HEK293 (cell line): ENCODE data around the gene ADAMTS14.

Experiments
- CTCF ChIA-PET: fragments of 350-600 bp; formaldehyde crosslinking; extraction: SDS; loops from one replicate; lab custom pipeline; 2021; ENCODE audit warnings: antibody characterized with exemption; lab: Yijun Ruan, JAX
- POLR2A ChIA-PET: fragments of 300-600 bp; formaldehyde crosslinking; extraction: SDS; loops from one replicate; lab custom pipeline; 2020; ENCODE audit warnings: antibody characterized with exemption, inconsistent platforms; lab: Yijun Ruan, JAX
- H3K27ac ChIP-seq: fragments of 200-500 bp; sonication (Bioruptor generic); 2 replicates; pipeline ENCODE4 v1.5.1; 2014; ENCODE audit warnings: low read depth, low read length, control low read depth, inconsistent platforms; ENCODE audit errors: extremely low read depth
- H3K36me3 ChIP-seq, 2 experiments: fragments of 200-500 bp in 1 of 2; sonication (Bioruptor generic) in 1 of 2; 1 replicate in 1 of 2; 2 replicates in 1 of 2; pipeline ENCODE4 v1.5.1; 2014 to 2017; ENCODE audit warnings: inconsistent platforms in 2 of 2, low read length in 2 of 2; ENCODE audit not compliant: control insufficient read depth in 2 of 2, insufficient read depth in 1 of 2
- H3K4me1 ChIP-seq: fragments of 200-500 bp; sonication (Bioruptor generic); 2 replicates; pipeline ENCODE4 v1.5.1; 2014; ENCODE audit warnings: mild to moderate bottlenecking, low read length, inconsistent platforms; ENCODE audit not compliant: control insufficient read depth, insufficient read depth
- H3K4me3 ChIP-seq: 2 replicates; pipeline ENCODE4 v1.5.1; 2011; ENCODE audit warnings: low read depth, mild to moderate bottlenecking, control low read depth, low read length, moderate library complexity
- H3K9me3 ChIP-seq: fragments of 200-500 bp; sonication (Bioruptor generic); 2 replicates; pipeline ENCODE4 v1.5.1; 2014; ENCODE audit warnings: low read depth, low read length, inconsistent platforms; ENCODE audit not compliant: control insufficient read depth, insufficient read depth
- EGR2 ChIP-seq: fragments of 450-650 bp; formaldehyde crosslinking; IDR thresholded peaks from 2 replicates; pipeline ENCODE4 v1.5.1; 2016; ENCODE audit warnings: low read depth, missing biosample characterization, missing genetic modification characterization
- HOXC10 ChIP-seq: sonication (generic); formaldehyde crosslinking; IDR thresholded peaks from 2 replicates; pipeline ENCODE4 v1.8.1; 2023; ENCODE audit warnings: mild to moderate bottlenecking, missing genetic modification reagents
- OVOL3 ChIP-seq: fragments of 450-650 bp; formaldehyde crosslinking; IDR thresholded peaks from 2 replicates; pipeline ENCODE4 v1.5.1; 2016; ENCODE audit warnings: missing biosample characterization, missing genetic modification characterization
- PRDM1 ChIP-seq: fragments of 450-650 bp; formaldehyde crosslinking; IDR thresholded peaks from 2 replicates; pipeline ENCODE4; 2016; ENCODE audit warnings: missing biosample characterization, missing genetic modification characterization
- SCRT2 ChIP-seq: fragments of 450-650 bp; formaldehyde crosslinking; IDR thresholded peaks from 2 replicates; pipeline ENCODE4 v1.5.1; 2016; ENCODE audit warnings: missing biosample characterization, missing genetic modification characterization
- ZBTB20 ChIP-seq: fragments of 450-650 bp; formaldehyde crosslinking; IDR thresholded peaks from 2 replicates; pipeline ENCODE4 v1.5.1; 2016; ENCODE audit warnings: missing biosample characterization, missing genetic modification characterization
- ZIC2 ChIP-seq: fragments of 450-650 bp; formaldehyde crosslinking; IDR thresholded peaks from 2 replicates; pipeline ENCODE4 v1.5.1; 2016; ENCODE audit warnings: missing biosample characterization, missing genetic modification characterization
- ZNF184 ChIP-seq: fragments of 450-650 bp; IDR thresholded peaks from 2 replicates; pipeline ENCODE4 v1.5.1; 2018; ENCODE audit warnings: missing biosample characterization, mild to moderate bottlenecking, missing genetic modification characterization
- ZNF221 ChIP-seq: fragments of 450-650 bp; formaldehyde crosslinking; IDR thresholded peaks from 2 replicates; pipeline ENCODE4 v1.5.1; 2017; ENCODE audit warnings: missing biosample characterization, missing genetic modification characterization, borderline replicate concordance
- ZNF266 ChIP-seq: fragments of 450-650 bp; formaldehyde crosslinking; IDR thresholded peaks from 2 replicates; pipeline ENCODE4 v1.5.1; 2016; ENCODE audit warnings: missing biosample characterization, missing genetic modification characterization, low read depth
- ZNF335 ChIP-seq: fragments of 450-650 bp; formaldehyde crosslinking; conservative IDR thresholded peaks from 2 replicates; pipeline ENCODE4 v1.5.1; 2016; ENCODE audit warnings: missing biosample characterization, missing genetic modification characterization
- ZNF391 ChIP-seq: fragments of 450-650 bp; formaldehyde crosslinking; IDR thresholded peaks from 2 replicates; pipeline ENCODE4 v1.5.1; 2016; ENCODE audit warnings: low read depth, missing biosample characterization, missing genetic modification characterization, borderline replicate concordance
- ZNF423 ChIP-seq: fragments of 450-650 bp; formaldehyde crosslinking; IDR thresholded peaks from 2 replicates; pipeline ENCODE4 v1.5.1; 2016; ENCODE audit warnings: missing biosample characterization, missing genetic modification characterization
- ZNF549 ChIP-seq: fragments of 450-650 bp; IDR thresholded peaks from 2 replicates; pipeline ENCODE4 v1.5.1; 2018; ENCODE audit warnings: missing biosample characterization, missing genetic modification characterization, mild to moderate bottlenecking, inconsistent platforms, moderate library complexity
- ZNF639 ChIP-seq: fragments of 450-650 bp; formaldehyde crosslinking; IDR thresholded peaks from 2 replicates; pipeline ENCODE4 v1.5.1; 2016; ENCODE audit warnings: missing biosample characterization, missing genetic modification characterization
- ZNF677 ChIP-seq: fragments of 450-650 bp; IDR thresholded peaks from 2 replicates; pipeline ENCODE4 v1.5.0; 2018; ENCODE audit warnings: missing biosample characterization, mild to moderate bottlenecking, missing genetic modification characterization, moderate library complexity
- ZNF704 ChIP-seq: fragments of 450-650 bp; formaldehyde crosslinking; IDR thresholded peaks from 2 replicates; pipeline ENCODE4 v1.5.1; 2016; ENCODE audit warnings: missing biosample characterization, missing genetic modification characterization
- ZNF747 ChIP-seq: fragments of 450-650 bp; formaldehyde crosslinking; IDR thresholded peaks from 2 replicates; pipeline ENCODE4 v1.5.1; 2016; ENCODE audit warnings: missing biosample characterization, missing genetic modification characterization
- ZSCAN16 ChIP-seq: fragments of 450-650 bp; formaldehyde crosslinking; IDR thresholded peaks from 2 replicates; pipeline ENCODE4 v1.5.1; 2016; ENCODE audit warnings: missing biosample characterization, missing genetic modification characterization
- TF ChIP-seq, protein P1 (sequence below): fragments of 450-650 bp; formaldehyde crosslinking; IDR thresholded peaks from 2 replicates; pipeline ENCODE4 v1.5.1; 2017; ENCODE audit warnings: missing biosample characterization, missing genetic modification characterization
- TF ChIP-seq, protein P2 (sequence below): fragments of 450-650 bp; formaldehyde crosslinking; IDR thresholded peaks from 2 replicates; pipeline ENCODE4 v1.5.1; 2016; ENCODE audit warnings: missing biosample characterization, missing genetic modification characterization
- TF ChIP-seq, protein P3 (sequence below): fragments of 450-650 bp; formaldehyde crosslinking; IDR thresholded peaks from 2 replicates; pipeline ENCODE4 v1.5.1; 2016; ENCODE audit warnings: missing biosample characterization, missing genetic modification characterization

ADAMTS14 gene

DNA sequence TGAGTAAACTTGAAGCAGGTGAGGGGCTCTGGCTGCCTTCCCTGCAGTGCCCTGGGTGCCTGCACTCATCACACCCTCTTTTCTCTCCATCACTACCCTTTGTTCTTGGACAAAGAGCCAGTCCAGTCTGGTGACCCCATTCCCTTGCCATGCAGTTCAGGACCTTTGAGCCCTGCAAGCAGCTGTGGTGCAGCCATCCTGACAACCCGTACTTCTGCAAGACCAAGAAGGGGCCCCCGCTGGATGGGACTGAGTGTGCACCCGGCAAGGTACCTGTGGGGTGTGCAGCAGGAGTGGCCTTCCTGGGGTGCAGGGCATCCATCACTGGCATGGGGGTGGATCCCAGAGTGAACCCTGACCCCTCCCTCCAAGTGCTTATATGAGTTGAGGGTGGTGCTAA, 64.2 kb downstream of the ADAMTS14 start:
- Histone ChIP-seq H3K27ac (no peak overlapping the region), H3K9me3 (no peaks in the 10 kb centered on the region), H3K4me1 (no peaks in the 10 kb centered on the region), H3K4me3 (no peak overlapping the region), H3K36me3 (no peaks in the 10 kb centered on the region)
- ChIA-PET CTCF (interaction anchor here (0.6 kb wide), 2 partner anchors 40 to 377 kb away, joined by 3 read pairs; no protein-coding TSS in a partner anchor), POLR2A (no interaction called here)
- TF ChIP-seq ZNF184 (no peak), ZSCAN16 (tag by site-specific recombination) (no peak), ZNF335 (tag by site-specific recombination) (no peak), ZNF391 (tag by site-specific recombination) (no peak), ZIC2 (tag by site-specific recombination) (no peak), ZNF747 (tag by site-specific recombination) (no peak), ZNF549 (tag by site-specific recombination) (no peak), SCRT2 (tag by site-specific recombination) (no peak), EGR2 (tag by site-specific recombination) (no peak), HOXC10 (no peak), ZNF677 (tag by site-specific recombination) (no peak), OVOL3 (tag by site-specific recombination) (no peak), ZNF266 (no peak), ZNF639 (tag by site-specific recombination) (no peak)
- TF ChIP-seq, protein P1, sequence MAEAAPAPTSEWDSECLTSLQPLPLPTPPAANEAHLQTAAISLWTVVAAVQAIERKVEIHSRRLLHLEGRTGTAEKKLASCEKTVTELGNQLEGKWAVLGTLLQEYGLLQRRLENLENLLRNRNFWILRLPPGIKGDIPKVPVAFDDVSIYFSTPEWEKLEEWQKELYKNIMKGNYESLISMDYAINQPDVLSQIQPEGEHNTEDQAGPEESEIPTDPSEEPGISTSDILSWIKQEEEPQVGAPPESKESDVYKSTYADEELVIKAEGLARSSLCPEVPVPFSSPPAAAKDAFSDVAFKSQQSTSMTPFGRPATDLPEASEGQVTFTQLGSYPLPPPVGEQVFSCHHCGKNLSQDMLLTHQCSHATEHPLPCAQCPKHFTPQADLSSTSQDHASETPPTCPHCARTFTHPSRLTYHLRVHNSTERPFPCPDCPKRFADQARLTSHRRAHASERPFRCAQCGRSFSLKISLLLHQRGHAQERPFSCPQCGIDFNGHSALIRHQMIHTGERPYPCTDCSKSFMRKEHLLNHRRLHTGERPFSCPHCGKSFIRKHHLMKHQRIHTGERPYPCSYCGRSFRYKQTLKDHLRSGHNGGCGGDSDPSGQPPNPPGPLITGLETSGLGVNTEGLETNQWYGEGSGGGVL (tag by site-specific recombination), result no peak
- TF ChIP-seq, protein P2, sequence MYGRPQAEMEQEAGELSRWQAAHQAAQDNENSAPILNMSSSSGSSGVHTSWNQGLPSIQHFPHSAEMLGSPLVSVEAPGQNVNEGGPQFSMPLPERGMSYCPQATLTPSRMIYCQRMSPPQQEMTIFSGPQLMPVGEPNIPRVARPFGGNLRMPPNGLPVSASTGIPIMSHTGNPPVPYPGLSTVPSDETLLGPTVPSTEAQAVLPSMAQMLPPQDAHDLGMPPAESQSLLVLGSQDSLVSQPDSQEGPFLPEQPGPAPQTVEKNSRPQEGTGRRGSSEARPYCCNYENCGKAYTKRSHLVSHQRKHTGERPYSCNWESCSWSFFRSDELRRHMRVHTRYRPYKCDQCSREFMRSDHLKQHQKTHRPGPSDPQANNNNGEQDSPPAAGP (tag by site-specific recombination), result no peak

- TF ChIP-seq ZNF423 (no peak), PRDM1 (no peak), ZNF221 (tag by site-specific recombination) (no peak), ZNF704 (tag by site-specific recombination) (no peak), ZBTB20 (no peak)
- TF ChIP-seq, protein P3, sequence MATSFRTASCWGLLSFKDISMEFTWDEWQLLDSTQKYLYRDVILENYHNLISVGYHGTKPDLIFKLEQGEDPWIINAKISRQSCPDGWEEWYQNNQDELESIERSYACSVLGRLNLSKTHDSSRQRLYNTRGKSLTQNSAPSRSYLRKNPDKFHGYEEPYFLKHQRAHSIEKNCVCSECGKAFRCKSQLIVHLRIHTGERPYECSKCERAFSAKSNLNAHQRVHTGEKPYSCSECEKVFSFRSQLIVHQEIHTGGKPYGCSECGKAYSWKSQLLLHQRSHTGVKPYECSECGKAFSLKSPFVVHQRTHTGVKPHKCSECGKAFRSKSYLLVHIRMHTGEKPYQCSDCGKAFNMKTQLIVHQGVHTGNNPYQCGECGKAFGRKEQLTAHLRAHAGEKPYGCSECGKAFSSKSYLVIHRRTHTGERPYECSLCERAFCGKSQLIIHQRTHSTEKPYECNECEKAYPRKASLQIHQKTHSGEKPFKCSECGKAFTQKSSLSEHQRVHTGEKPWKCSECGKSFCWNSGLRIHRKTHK, result no peak
- no peak overlapping the region for H3K27ac ChIP-seq
- no peaks in the 10 kb centered on the region for H3K9me3 ChIP-seq
- H3K4me3 ChIP-seq, result no peak overlapping the region
- no peaks in the 10 kb centered on the region for H3K36me3 ChIP-seq
- CTCF ChIA-PET, result no interaction called here
- POLR2A ChIA-PET, result no interaction called here
- H3K4me1 ChIP-seq, result no peaks in the 10 kb centered on the region
Observed at GRCh38 chr10:70737250-70737649, 64.9 kb downstream of the ADAMTS14 start.
